IgD-negative memory B cell (primary cell): ENCODE results near the gene PCDHGB2. TPM values are rescaled to one million over a fixed set of nuclear protein-coding genes. Genes with fewer than 3 reads are reported as not detected.
A peak's percentile ranks its signal among the peaks of the same experiment; 100 is the strongest.
"Not testable (repeated sequence)": the region's sequence is repeated elsewhere in the genome, so short reads cannot be mapped to it uniquely, and the experiment has no call there.

Source experiments
- H3K27ac Mint-ChIP-seq, 3 donors: one replicate each; pipeline ENCODE4 v1.8.0; 2020 to 2022; ENCODE audit warnings: mild to moderate bottlenecking in 3 of 3, mixed read lengths in 3 of 3, moderate library complexity in 1 of 3
- H3K27me3 Mint-ChIP-seq: one replicate; pipeline ENCODE4 v1.8.0; 2021; ENCODE audit warnings: mixed read lengths
- H3K36me3 Mint-ChIP-seq: one replicate; pipeline ENCODE4 v1.8.0; 2020; ENCODE audit warnings: mild to moderate bottlenecking, mixed read lengths
- H3K4me1 Mint-ChIP-seq, 3 donors: one replicate each; pipeline ENCODE4 v1.8.0; 2020 to 2022; ENCODE audit warnings: mixed read lengths in 3 of 3, mild to moderate bottlenecking in 1 of 3
- H3K4me3 Mint-ChIP-seq, 4 donors: one replicate each; pipeline ENCODE4 v1.8.0; 2020 to 2022; ENCODE audit warnings: mild to moderate bottlenecking in 4 of 4, mixed read lengths in 4 of 4, moderate library complexity in 3 of 4
- H3K9me3 Mint-ChIP-seq, 3 donors: one replicate each; pipeline ENCODE4 v1.8.0; 2020 to 2021; ENCODE audit warnings: mixed read lengths in 3 of 3, mild to moderate bottlenecking in 1 of 3
- polyA plus RNA-seq: library from polyadenylated mRNA; unstranded; fragments of 300-500 nt; fragmentation: Illumina TruSeq; gene quantifications from one replicate; pipeline ENCODE4 v1.2.3, GENCODE V29; 2021

Gene PCDHGB2
- polyA plus RNA-seq, result 0.21 TPM

- Mint-ChIP-seq H3K4me1 (peaks cover 5 to 17% (median 10%) of the 10 kb centered on the region in 3 donors), H3K27ac (peak within 1 kb of the TSS; percentile 14 to 76 (median 68)), H3K4me3 (peak within 1 kb of the TSS; percentile 89 to 95 (median 92)), H3K27me3 (peaks cover 51% of the 10 kb centered on the region), H3K9me3 (peaks cover 10 to 38% (median 22%) of the 10 kb centered on the region in 3 donors), H3K36me3 (peaks cover 3% of the 10 kb centered on the region)
These were observed at the start of gene PCDHGB2 for GRCh38 chr5:141359790-141360426. PCDHGB2 (plus strand) TSS chr5:141359994; CDS start chr5:141360136, 142 bp downstream.

DNA sequence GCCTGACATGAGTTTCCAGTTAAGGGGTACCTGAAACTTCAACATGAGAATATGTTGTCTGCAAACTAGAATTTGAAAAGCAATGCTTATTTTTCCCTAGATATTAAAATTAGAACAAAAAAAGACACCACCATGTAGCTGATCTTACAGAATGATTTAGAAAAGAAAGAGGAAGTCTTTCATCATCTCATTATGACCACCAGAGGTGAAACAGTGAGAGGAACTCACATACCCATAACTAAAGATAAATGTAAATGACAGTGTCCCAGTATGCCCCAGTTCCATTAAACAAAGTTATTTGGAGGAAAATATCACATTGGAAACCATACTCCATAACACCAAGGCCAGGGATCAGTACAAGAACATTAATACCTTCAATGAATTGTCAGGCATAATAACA lies 46.1 kb upstream of the PCDHGB2 start:
- H3K36me3 Mint-ChIP-seq, result peaks cover 37% of the 10 kb centered on the region
- no peak overlapping the region for H3K27ac Mint-ChIP-seq
- H3K27me3 Mint-ChIP-seq, result no peaks in the 10 kb centered on the region
- H3K4me3 Mint-ChIP-seq, result no peak overlapping the region
- peaks cover 14 to 50% (median 44%) of the 10 kb centered on the region in 3 donors for H3K9me3 Mint-ChIP-seq
- peaks cover 9 to 17% (median 14%) of the 10 kb centered on the region in 3 donors for H3K4me1 Mint-ChIP-seq

DNA sequence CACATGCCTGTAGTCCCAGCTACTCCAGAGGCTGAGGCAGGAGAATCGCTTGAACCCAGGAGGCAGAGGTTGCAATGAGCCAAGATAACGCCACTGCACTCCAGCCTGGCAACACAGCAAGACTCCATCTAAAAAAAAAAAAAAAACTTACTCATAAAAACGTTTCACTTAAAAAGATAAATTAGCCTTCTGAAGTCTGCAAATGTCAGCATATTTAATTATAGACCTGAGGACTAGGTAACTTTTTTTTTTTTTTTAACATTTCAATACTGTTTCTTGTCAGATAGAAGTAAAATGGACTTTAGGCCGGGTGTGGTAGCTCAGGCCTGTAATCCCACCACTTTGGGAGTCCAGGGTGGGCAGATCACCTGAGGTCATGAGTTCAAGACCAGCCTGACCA lies 42.8 kb upstream of the PCDHGB2 start:
- Mint-ChIP-seq H3K9me3 (peaks cover 11 to 49% (median 48%) of the 10 kb centered on the region in 3 donors), H3K4me1 (peaks cover 18 to 34% (median 28%) of the 10 kb centered on the region in 3 donors), H3K4me3 (peak overlapping the region in 1 of 4 donors; percentile 17), H3K36me3 (peaks cover 40% of the 10 kb centered on the region)
- H3K27ac Mint-ChIP-seq, H3K27me3 Mint-ChIP-seq: not testable (repeated sequence)

- Mint-ChIP-seq H3K27ac (peak overlapping the region in 1 of 3 donors; percentile 21), H3K27me3 (no peaks in the 10 kb centered on the region), H3K4me1 (peaks cover 18 to 31% (median 26%) of the 10 kb centered on the region in 3 donors), H3K4me3 (peak overlapping the region; percentile 50 to 96 (median 92)), H3K9me3 (peaks cover 9 to 46% (median 37%) of the 10 kb centered on the region in 3 donors), H3K36me3 (peaks cover 34% of the 10 kb centered on the region)
These were observed 40.6 kb upstream of the PCDHGB2 start for GRCh38 chr5:141319202-141319601.

DNA sequence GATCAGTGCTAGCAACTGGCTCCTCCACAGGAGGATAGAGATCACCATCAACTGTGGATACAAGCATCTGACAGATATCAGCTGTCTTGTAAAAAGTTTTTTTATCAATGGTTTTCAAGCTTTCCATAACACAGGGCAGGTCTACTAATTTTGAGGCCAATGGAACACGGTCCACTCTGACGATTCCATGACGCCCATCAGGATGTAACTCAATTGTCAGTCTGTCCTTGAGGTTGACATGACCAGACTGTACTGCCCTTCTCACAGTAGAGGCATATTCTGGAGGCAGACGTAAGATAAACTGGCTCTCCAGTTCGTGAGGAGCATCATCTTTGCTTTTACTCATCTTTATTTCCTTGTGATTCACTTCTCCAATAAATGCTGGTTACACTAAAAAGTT lies 40.1 kb upstream of the PCDHGB2 start:
- peaks cover 9 to 46% (median 34%) of the 10 kb centered on the region in 3 donors for H3K9me3 Mint-ChIP-seq
- no peaks in the 10 kb centered on the region for H3K27me3 Mint-ChIP-seq
- peak overlapping the region; percentile 89 to 97 (median 96) for H3K4me3 Mint-ChIP-seq
- peaks cover 18 to 26% (median 26%) of the 10 kb centered on the region in 3 donors for H3K4me1 Mint-ChIP-seq
- peaks cover 32% of the 10 kb centered on the region for H3K36me3 Mint-ChIP-seq
- peak overlapping the region; percentile 91 to 100 (median 97) for H3K27ac Mint-ChIP-seq

GRCh38 chr5:141320225-141321169 lies 39.3 kb upstream of the PCDHGB2 start, which contains the start of gene TAF7:
TAF7 (minus strand) TSS chr5:141320784; CDS start chr5:141320044, 740 bp downstream.
- H3K27ac Mint-ChIP-seq, result peak within 1 kb of the TSS; percentile 91 to 100 (median 97)
- H3K9me3 Mint-ChIP-seq, result peaks cover 4 to 38% (median 26%) of the 10 kb centered on the region in 3 donors
- H3K4me1 Mint-ChIP-seq, result peaks cover 14 to 24% (median 21%) of the 10 kb centered on the region in 3 donors
- peaks cover 28% of the 10 kb centered on the region for H3K36me3 Mint-ChIP-seq
- no peaks in the 10 kb centered on the region for H3K27me3 Mint-ChIP-seq
- H3K4me3 Mint-ChIP-seq, result peak within 1 kb of the TSS; percentile 89 to 97 (median 96)

DNA sequence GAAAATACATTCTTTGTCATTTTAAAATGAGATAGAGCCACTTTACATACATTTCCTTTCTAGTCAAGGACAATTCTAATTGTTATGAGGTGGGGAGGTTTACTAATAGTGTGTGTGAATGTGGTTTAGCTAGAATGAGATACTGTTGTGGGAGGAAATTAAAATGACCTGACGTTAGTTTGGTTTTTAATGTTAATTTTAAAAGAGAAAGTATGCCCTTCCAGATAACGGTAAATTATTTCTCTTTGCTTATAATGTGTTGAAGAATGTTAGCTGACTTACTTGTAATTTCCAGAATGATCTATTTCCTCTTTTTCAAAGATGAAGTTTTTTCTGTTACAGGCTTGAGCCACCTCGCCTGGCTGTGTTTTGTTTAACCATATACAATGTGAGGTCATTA lies 37.5 kb upstream of the PCDHGB2 start:
- H3K9me3 Mint-ChIP-seq, result peaks cover 2 to 39% (median 22%) of the 10 kb centered on the region in 3 donors

GRCh38 chr5:141326088-141326854 lies 33.5 kb upstream of the PCDHGB2 start:
- Mint-ChIP-seq H3K4me1 (peaks cover 3 to 8% (median 4%) of the 10 kb centered on the region in 3 donors), H3K4me3 (peak overlapping the region; percentile 90 to 97 (median 93)), H3K9me3 (peaks cover 0 to 27% (median 5%) of the 10 kb centered on the region in 3 donors), H3K27me3 (peaks cover 36% of the 10 kb centered on the region), H3K36me3 (peaks cover 2% of the 10 kb centered on the region), H3K27ac (peak overlapping the region; percentile 35 to 68 (median 63))

More for the DNA sequence above, 37.5 kb upstream of the PCDHGB2 start:
- H3K27me3 Mint-ChIP-seq, result peaks cover 4% of the 10 kb centered on the region
- H3K27ac Mint-ChIP-seq, result peak overlapping the region in 2 of 3 donors; percentile 31 to 91
- H3K4me3 Mint-ChIP-seq, result peak overlapping the region in 1 of 4 donors; percentile 89
- peaks cover 19% of the 10 kb centered on the region for H3K36me3 Mint-ChIP-seq
- peaks cover 15 to 27% (median 26%) of the 10 kb centered on the region in 3 donors for H3K4me1 Mint-ChIP-seq

DNA sequence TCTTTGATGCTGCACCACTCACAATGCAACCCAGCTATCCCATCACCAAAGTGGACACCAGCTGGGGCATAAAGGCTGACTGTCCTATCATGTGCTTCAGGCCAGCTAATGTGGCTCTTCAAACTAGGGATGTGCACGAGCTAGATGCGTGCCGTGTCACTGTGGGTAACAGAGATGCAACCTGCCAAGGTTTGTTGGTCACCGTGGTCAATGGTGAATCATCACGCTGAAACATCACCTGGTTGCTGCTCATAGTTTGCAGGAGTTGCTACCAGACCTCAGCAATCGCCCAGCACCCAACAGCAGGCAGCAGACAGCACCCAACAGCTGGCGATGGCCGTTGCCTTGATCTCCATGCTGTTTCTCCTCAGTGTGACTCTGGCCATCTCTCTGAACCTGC lies 31.6 kb upstream of the PCDHGB2 start:
- H3K4me3 Mint-ChIP-seq, result no peak overlapping the region
- H3K27ac Mint-ChIP-seq, result no peak overlapping the region
- peaks cover 45% of the 10 kb centered on the region for H3K27me3 Mint-ChIP-seq
- H3K36me3 Mint-ChIP-seq, result no peaks in the 10 kb centered on the region
- peaks cover 3 to 8% (median 4%) of the 10 kb centered on the region in 3 donors for H3K4me1 Mint-ChIP-seq
- H3K9me3 Mint-ChIP-seq, result peaks cover 3 to 24% (median 6%) of the 10 kb centered on the region in 3 donors

GRCh38 chr5:141330299-141331080 lies 29.3 kb upstream of the PCDHGB2 start, which contains the start of gene PCDHGA1:
PCDHGA1 (plus strand) TSS chr5:141330514.
- Mint-ChIP-seq H3K9me3 (peaks cover 9 to 34% (median 9%) of the 10 kb centered on the region in 3 donors), H3K4me3 (peak within 1 kb of the TSS in 3 of 4 donors; percentile 32 to 79 (median 51)), H3K36me3 (no peaks in the 10 kb centered on the region), H3K27ac (peak within 1 kb of the TSS in 1 of 3 donors; percentile 73), H3K4me1 (peaks cover 3 to 10% (median 9%) of the 10 kb centered on the region in 3 donors), H3K27me3 (peaks cover 55% of the 10 kb centered on the region)

GRCh38 chr5:141332571-141332970 lies 27.2 kb upstream of the PCDHGB2 start:
- H3K4me1 Mint-ChIP-seq, H3K4me3 Mint-ChIP-seq, H3K36me3 Mint-ChIP-seq, H3K27ac Mint-ChIP-seq: not testable (repeated sequence)
- Mint-ChIP-seq H3K27me3 (peaks cover 58% of the 10 kb centered on the region), H3K9me3 (peaks cover 12 to 40% (median 27%) of the 10 kb centered on the region in 3 donors)

- peaks cover 30% of the 10 kb centered on the region for H3K27me3 Mint-ChIP-seq
- H3K27ac Mint-ChIP-seq, result peak within 1 kb of the TSS in 2 of 3 donors; percentile 64 to 74
- peak within 1 kb of the TSS in 2 of 4 donors; percentile 12 to 41 for H3K4me3 Mint-ChIP-seq
- peaks cover 14 to 51% (median 51%) of the 10 kb centered on the region in 3 donors for H3K9me3 Mint-ChIP-seq
- peaks cover 0 to 9% (median 2%) of the 10 kb centered on the region in 3 donors for H3K4me1 Mint-ChIP-seq
- H3K36me3 Mint-ChIP-seq, result peaks cover 6% of the 10 kb centered on the region
These were observed 21.1 kb upstream of the PCDHGB2 start, which contains the start of gene PCDHGA2 for GRCh38 chr5:141338538-141339306. PCDHGA2 (plus strand) TSS chr5:141338760.
